ENCODE data around the gene ITGB3. TPM values are rescaled to one million over a fixed set of nuclear protein-coding genes. Genes with fewer than 3 reads are reported as not detected.
A peak's percentile ranks its signal among the peaks of the same experiment; 100 is the strongest.

The ITGB3 gene
- polyA plus RNA-seq, 4 donors: 15.9 to 20.7 (median 16.6) TPM

DNA sequence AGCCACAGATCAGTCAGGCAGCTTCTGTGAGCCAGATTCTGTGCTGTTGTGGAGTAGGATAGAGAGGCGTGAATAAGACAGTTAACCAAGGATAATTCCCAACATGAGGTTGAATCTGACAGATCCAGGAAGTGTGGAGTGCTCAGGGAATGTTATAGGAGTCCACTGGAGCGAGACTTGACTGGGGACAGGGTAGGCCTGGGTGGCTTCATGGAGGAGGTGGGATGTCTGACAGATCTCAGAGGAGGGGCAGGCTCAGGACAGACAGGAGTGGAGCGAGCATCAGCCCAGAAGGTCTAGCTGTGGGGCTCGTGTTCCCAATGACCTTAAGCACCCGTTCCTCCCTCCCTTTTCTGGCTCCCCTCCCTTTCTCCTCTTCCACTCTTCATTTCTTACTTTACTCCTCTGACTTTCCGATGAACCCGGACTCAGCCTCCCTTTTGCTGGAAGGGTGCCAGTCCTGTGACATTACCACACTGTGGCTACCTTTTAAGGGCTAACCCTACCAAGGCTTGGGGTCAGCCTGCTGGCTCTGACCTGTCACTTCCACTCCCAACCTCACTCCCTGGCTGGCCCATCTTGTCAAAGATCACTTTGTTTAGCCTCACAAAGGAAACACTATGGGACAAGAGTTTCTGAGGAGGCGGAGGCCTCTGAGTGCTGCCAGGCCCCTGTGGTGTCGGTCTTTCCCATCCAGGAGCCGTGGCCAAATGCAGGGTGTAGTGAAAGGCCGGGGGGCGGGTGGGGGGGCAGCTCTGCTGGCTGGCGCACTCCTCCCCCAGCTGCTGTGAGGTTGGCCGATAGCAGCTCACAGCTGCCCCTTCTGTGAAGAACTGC lies 41.6 kb downstream of the ITGB3 start:
- DNase-seq (ENCODE audit: low read depth in 4 of 4, low spot score in 3 of 4): no peak

DNA sequence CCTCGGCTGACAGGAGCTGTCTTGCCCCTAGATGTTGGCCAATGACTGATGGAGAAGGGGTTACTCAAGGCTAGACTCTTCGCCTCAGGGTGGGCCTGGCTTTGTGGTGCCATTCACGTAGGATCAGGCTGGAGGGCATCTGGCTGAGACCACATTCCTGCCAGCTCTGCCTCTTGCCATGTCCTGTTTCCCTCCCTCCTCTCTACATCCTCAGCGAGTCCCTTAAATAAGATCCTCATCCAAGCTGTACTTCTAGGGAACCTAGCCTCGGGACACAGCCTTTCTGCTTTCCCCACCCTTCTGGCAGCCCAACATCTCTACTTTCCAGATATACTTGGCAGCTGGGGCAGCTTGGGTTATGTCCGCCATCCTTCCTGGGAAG lies 42.2 kb downstream of the ITGB3 start:
- no peak for DNase-seq (ENCODE audit: low read depth in 4 of 4, low spot score in 3 of 4)

DNA sequence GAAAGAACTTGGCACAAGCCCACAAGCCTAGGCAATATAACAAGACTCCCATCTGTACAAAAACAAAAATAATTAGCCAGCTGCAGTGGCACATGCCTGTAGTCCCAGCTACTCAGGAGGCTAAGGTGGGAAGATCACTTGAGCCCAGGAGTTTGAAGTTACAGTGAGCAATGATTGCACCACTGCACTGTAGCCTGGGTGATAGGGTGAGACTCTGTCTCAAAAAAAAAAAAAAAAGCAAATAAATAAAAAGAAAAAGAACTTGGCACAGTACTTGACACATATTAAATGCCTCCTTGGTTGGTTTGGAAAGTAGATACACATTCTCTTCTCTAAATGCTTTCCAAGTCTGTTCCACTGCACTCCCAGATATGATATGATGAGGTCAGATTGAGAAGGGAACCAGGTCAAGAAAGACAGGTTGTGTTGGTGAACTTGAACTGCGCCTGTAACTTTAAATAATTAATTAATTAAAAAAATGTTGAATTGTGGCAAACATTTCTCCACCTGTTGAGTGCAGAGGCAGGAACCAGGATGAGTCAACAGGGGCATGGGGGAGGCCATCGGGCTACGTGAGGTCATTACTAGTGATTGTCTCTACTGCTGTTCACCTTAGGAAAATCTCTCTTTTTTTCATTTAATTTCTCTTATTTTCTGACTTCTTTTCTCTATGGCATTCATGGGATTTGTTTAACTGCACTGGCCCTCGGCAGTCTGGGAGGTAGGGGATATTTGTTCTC lies 44.2 kb downstream of the ITGB3 start:
- no peak for DNase-seq (ENCODE audit: low read depth in 4 of 4, low spot score in 3 of 4)

DNA sequence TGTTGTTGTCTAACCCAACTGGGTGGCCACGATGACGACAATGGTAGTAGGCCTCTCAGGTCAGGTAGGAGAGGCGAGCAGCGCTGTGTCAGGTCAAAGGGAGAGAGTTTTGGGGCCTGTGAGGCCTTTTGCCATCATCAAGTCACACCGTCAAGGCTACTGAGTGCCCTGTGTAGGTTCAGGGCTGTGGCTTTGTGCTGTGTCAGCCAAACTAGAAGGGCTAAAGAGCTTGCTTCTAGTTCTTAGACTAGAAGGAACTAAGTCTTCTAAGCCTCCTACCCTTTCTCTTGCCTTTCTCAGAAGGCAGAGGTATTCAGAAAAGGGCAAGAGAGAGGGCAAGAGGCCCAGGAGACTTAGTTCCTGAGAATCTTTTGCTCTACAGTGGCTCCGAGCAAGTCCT lies 45.1 kb downstream of the ITGB3 start:
- no peak for DNase-seq (ENCODE audit: low read depth in 4 of 4, low spot score in 3 of 4)

DNA sequence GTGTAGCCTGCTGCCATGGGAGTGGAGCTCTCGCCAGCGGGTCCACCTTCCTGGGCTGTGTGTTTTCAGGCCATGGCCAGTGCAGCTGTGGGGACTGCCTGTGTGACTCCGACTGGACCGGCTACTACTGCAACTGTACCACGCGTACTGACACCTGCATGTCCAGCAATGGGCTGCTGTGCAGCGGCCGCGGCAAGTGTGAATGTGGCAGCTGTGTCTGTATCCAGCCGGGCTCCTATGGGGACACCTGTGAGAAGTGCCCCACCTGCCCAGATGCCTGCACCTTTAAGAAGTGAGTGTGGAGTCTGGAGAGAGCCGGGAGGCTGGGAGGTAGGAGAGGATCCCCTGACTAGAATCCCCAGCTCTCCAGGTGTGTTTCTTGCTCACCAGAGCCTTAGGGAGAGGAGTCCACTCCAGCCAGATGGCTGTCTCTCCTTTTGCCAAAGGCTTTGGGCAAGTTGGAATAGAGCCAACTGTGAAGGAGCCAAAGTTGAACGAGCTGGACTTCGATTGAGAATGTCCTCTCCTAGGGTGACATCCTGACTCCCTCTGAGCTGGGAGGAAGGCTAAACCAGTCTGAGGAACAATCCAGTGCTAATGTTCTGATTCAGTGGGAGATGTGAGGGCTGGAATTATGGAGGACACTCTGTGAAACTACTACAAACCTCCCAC lies 45.7 kb downstream of the ITGB3 start:
- DNase-seq (ENCODE audit: low read depth in 4 of 4, low spot score in 3 of 4): no peak

DNA sequence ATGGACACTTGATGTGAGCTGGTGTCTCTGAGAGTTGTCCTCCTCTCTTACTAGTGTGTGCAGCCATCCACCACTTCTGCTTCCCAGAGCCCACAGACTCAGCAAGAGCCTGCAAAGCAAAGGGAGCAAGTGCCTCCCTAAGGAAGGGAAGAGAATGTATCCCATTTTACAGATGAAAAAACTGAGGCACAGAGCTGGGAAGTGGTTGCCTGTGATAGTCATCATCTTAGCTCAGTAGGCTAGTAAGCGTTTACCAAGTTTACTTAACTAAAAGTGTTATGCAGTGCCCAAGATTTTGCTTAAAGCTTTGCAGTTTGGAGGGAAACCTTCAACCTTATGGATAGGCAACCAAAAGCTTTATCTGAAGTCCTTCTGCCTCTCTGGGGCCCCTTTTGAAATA lies 47.1 kb downstream of the ITGB3 start:
- no peak for DNase-seq (ENCODE audit: low read depth in 4 of 4, low spot score in 3 of 4)

DNA sequence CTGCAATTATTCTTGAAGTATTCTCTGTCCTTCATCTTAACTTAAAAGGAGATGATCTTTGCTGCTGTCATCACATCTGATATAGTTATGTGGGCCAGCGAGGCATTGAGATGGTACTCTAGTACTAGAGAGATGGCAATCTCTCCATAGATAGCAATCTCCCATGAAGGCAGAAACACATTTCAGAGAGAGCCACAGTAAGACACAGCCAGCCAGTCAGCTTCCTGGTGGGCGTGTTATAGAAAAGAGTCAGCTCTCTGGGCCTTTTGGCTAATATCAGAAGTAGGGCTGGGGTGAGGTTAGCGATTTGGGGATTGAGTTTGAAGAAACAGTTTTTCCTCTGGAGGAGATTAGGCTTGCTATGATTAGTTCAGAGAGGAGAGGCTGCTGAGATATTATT lies 47.5 kb downstream of the ITGB3 start:
- no peak for DNase-seq (ENCODE audit: low read depth in 4 of 4, low spot score in 3 of 4)

DNA sequence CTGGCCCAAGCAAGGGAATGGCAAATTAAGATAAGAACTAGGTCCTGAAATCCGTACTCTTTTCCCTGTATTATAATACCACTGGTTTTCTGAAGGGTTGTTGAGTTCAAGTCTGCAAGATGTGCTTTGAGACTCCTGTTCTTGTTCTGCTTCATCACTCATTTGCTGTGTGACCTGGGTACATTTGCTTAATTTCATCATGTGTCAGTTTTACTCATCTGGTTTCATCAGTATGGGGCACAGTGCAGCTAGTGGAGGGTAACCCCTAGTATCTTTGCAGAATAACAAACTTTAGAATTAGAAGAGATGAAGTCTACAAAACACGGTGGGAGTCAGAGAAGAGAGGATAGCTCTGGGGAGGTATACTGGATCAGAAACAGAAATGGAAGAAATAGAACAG lies 48.2 kb downstream of the ITGB3 start:
- DNase-seq (ENCODE audit: low read depth in 4 of 4, low spot score in 3 of 4): no peak

DNA sequence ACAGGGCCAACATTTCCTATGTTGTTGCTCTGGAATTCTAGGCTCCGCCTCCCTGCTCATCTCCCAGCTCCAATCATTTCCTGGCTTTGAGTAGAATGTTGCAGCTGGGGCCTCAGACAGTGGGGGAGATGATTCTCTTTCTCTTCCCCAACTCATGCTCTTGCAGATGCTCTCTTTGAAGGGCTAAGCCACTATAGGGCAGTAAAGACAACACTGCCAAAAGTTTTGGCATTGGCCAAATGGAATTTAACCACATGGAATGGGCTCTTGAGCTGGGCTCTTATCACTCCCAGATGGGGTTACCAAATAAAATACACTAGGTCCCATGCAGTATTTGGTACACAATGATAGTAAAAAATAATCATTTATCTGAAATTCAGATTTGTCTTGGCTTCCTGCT lies 50.6 kb downstream of the ITGB3 start:
- no peak for DNase-seq (ENCODE audit: low read depth in 4 of 4, low spot score in 3 of 4)

DNA sequence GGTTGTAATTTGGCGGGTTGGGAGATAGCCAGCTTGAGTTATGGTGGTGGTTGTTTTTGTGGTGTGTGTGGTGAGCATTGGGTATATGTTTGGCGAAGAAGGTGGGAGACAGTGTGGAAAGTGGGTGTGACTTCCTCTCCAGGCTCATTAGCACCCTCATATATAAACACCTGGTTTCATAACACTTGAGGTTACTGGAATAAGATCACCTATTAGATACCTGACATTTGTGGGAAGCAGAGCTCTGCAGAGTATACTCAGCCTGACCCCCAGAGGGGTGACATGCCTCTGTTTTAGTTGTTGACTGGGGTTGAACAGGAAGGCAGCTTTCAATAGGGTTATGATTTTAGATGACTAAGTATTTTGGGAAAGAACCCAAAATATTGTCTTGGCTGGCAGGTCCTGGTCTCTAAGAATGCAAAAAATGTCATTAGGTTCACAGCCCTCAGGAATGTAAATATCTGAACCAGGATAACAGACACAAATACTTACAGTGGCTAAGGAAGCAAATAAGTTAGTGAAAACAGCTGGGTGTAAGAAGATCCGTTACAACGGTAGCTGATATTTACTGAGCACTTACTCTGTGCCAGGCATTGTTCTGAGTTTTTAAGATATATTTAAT lies 51.8 kb downstream of the ITGB3 start:
- DNase-seq (ENCODE audit: low read depth in 4 of 4, low spot score in 3 of 4): no peak

DNA sequence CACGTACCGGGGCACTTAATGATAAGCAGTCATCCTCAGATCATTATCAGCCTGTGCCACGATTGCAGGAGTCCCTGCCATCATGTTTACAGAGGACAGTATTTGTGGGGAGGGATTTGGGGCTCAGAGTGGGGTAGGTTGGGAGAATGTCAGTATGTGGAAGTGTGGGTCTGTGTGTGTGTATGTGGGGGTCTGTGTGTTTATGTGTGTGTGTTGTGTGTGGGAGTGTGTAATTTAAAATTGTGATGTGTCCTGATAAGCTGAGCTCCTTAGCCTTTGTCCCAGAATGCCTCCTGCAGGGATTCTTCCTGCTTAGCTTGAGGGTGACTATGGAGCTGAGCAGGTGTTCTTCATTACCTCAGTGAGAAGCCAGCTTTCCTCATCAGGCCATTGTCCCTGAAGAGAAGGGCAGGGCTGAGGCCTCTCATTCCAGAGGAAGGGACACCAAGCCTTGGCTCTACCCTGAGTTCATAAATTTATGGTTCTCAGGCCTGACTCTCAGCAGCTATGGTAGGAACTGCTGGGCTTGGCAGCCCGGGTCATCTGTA lies 56.6 kb downstream of the ITGB3 start:
- no peak for DNase-seq (ENCODE audit: low read depth in 4 of 4, low spot score in 3 of 4)

DNA sequence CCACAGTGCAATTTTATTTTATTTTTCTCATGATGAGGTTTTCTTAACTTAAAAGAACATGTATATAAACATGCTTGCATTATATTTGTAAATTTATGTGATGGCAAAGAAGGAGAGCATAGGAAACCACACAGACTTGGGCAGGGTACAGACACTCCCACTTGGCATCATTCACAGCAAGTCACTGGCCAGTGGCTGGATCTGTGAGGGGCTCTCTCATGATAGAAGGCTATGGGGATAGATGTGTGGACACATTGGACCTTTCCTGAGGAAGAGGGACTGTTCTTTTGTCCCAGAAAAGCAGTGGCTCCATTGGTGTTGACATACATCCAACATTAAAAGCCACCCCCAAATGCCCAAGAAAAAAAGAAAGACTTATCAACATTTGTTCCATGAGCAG lies 57.8 kb downstream of the ITGB3 start:
- no peak for DNase-seq (ENCODE audit: low read depth in 4 of 4, low spot score in 3 of 4)

DNA sequence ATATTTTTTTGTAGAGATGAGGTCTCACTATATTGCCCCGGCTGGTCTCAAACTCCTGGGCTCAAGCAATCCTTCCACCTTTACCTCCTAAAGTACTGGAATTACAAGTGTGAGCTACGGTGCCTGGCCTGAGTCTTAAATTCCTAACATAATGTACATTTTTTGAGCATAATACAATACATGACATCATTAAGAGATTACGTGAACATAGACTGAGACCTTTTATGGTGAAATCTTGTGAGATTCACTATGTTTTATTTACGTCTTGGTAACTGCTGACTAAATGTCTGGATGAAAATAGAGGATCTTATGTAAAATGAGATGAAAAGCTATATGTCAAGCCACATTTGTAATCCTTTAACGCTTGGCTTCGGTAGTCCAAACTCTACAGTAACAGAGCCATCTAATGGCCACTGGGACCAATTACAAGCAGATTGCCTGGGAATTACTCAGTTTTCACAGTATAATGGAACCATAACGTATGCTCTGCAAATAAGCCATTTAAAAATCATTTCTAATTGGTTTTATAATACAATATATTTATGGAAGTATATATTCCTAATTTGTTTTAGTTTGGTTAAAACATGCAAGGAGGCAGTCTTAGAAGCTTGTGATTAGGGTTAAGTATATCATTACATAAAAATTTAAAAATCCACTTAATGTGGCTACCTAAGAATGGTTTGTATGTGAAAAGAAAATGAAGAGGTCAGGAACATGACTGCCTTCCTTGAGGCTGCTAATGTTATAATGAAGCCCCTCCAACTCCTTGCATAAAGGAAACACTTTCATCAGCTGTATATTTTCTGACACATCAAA lies 62.0 kb downstream of the ITGB3 start:
- peak in 3 of 4 donors; percentile 43 to 52 (median 48) for DNase-seq (ENCODE audit: low read depth in 4 of 4, low spot score in 3 of 4)

DNA sequence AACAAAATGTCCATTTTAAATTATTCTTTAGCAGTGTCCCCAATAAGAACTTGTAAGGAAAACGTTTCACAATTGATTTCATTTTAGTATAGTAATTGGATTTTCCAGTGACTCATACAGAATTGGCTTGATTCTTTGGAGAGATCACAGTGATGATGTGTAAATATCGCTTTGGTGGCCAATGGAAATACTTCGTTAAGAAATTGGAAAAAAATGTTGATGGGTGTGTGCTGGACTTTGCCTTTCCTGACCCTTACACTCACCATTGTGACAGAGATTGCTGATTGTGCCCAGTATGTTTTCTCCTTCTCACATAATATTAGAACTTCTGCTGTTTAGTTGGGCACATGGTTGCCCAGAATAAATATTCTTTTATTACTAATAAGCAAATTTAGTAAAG lies 62.7 kb downstream of the ITGB3 start:
- no peak for DNase-seq (ENCODE audit: low read depth in 4 of 4, low spot score in 3 of 4)

DNA sequence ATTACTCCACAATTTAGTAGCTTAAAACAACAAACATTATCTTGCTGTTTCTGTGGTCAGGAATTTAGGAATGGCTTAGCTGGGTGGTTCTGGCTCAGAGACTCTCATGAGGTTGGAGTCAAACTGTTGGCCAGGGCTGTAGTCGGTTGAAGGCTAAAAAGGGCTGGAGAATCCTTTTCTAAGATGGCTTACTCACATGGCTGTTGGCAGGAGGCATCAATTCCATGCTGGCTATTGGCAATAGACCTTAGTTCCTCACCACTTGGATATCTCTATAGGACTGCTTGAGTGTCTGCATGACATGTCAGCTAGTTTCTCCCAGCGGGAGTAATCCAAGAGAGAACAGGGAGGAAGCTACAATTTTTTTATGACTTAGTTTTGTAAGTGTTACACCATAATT lies 63.5 kb downstream of the ITGB3 start:
- no peak for DNase-seq (ENCODE audit: low read depth in 4 of 4, low spot score in 3 of 4)

DNA sequence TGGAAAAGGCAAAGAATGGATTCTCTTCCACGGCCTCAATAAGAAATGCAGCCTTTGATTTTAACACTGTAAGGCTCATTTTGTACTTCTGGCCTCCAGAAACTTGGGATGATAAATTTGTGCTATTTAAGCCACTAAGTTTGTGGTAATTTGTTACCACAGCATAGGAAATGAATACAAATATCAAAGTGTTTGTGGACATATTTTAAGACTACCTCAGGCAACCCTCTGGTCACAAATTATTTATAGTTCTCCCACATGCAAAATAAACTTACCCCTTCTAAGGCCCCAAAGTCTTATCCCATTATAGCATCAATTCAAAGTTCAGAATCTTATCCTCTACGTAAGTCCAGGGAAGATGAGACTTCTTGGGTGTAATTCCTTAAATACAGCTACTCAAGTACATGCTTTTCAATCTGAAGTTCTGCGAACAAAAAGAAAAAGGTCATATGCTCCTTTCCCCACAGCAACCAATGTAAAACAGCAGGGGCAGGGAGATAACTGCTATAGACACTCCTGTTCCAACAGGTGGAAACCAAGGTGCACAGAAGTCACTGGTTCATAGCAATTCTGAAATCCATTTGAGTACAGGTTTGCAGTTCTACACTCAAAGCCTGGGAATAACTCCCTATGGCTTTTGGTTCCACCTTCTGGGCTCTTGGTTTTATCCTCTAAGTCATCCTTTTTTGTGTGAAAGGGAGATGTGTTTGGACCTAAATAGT lies 64.7 kb downstream of the ITGB3 start:
- DNase-seq (ENCODE audit: low read depth in 4 of 4, low spot score in 3 of 4): no peak

DNA sequence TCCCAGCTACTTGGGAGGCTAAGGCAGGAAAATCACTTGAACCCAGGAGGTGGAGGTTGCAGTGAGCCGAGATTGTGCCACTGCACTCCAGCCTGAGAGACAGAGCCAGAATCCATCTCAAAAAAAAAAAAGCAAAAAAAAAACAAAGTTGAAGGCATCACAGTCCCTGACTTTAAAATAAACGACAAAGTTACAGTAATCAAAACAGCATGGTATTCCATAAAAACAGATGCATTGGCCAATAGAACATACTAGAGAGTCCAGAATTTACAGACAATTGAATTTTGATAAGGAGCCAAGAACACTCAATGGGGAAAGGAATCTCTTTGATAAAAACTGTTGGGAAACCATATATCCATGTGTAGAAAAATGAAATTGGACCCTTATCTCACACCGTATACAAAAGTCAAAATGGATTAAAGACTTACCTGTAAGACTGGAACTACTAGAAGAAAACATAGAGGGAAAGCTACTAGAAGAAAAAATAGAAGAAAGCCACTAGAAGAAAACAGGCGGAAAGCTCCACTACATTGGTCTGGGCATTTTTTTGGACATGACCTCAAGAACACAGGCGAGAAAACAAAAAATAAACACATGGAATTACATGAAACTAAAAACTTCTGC lies 67.4 kb downstream of the ITGB3 start:
- DNase-seq (ENCODE audit: low read depth in 4 of 4, low spot score in 3 of 4): no peak

DNA sequence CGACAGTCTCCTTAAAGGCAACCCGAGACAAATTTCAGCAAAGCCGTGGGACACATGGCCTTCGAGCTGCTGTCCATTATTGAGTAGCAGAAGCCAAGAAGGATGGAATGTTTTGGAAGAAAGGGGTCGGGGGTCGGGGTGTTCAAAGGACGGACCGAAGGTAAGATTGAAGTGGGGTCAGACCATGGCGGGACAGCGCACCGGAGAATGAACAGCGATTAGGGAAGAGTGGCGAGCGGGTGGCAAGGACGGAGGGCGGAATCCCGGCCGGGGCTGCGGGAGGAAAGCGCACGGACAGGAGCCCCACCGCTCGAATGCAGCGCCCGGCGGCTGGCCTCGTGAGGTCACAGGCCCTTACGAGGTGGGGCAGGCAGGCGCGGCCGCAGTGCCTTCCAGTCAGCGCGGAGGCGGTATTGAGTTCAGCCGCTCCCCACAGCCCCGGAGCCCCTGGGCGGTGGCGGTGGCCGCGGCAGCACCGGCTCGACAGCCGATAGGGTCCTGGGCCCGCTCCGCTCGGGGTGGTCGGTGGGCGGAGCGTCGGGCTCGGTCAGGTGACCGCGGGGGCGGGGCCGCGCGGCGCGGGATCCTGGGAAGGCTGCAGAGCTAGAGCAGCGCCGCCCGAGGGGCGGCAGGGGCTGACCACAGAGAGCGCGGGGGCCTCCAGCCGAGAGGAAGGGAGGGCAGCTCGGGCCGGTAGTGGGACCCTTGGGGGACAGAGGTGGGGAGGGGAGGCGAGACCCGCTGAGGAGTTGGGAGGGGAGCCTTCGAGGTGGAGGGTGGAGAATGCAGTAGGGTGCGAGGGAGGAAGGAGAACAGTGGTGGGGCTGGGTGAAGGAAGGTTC lies 70.0 kb downstream of the ITGB3 start, which contains the start of gene EFCAB13:
EFCAB13 (plus strand) TSS at position 574 of the 842 bp plus-strand sequence. CDS start 4,399 bp downstream, outside the sequence.
- DNase-seq (ENCODE audit: low read depth in 4 of 4, low spot score in 3 of 4): peak; percentile 48 to 82 (median 72)

All from left renal pelvis (tissue), 4 donors.